Tibial artery (tissue), 4 donors: ENCODE data around the gene NCAPH2.

Source experiments
- DNase-seq, 2 donors: peaks; one replicate each; pipeline ENCODE4 v3.0.0-alpha.2; 2019
- H3K27ac ChIP-seq, 2 donors: fragments of 200-600 bp; sonication (generic) in 1 of 2; 1 replicate in 1 of 2; 2 replicates in 1 of 2; pipeline ENCODE4 v1.5.1; 2018 to 2019; ENCODE audit warnings: mild to moderate bottlenecking in 1 of 2
- H3K27me3 ChIP-seq, 2 donors: fragments of 200-600 bp; sonication (generic) in 1 of 2; one replicate each; pipeline versions ENCODE4 v1.5.1 to v1.6.0; 2016 to 2019
- H3K36me3 ChIP-seq, 3 donors: fragments of 200-600 bp; sonication (generic) in 2 of 3; one replicate each; pipeline ENCODE4 v1.5.1; 2016 to 2019; ENCODE audit warnings: mild to moderate bottlenecking in 2 of 3
- H3K4me1 ChIP-seq, 4 donors: fragments of 200-600 bp; sonication (generic) in 2 of 4; 1 replicate in 3 of 4; 2 replicates in 1 of 4; pipeline ENCODE4 v1.5.1; 2016 to 2019
- H3K4me3 ChIP-seq, 2 donors: fragments of 200-600 bp; sonication (generic) in 1 of 2; 1 replicate in 1 of 2; 2 replicates in 1 of 2; pipeline ENCODE4 v1.5.1; 2018 to 2019; ENCODE audit warnings: mild to moderate bottlenecking in 2 of 2
- H3K9me3 ChIP-seq, 3 donors: fragments of 200-600 bp; sonication (generic) in 1 of 3; one replicate each; pipeline ENCODE4 v1.5.1; 2016 to 2019
- intact Hi-C: fragments of 100-400 bp; cut with DNase I; formaldehyde crosslinking; loops from one replicate; pipeline ENCODE4 v1.15.0; 2023; ENCODE audit warnings: low total_unique reads
- TF ChIP-seq, protein P1 (sequence below), 2 experiments: fragments of 200-600 bp in 1 of 2; fragments of 450-650 bp in 1 of 2; IDR thresholded peaks; one replicate each; pipeline ENCODE4 v1.5.1; 2017 to 2019; ENCODE audit warnings: antibody characterized with exemption in 2 of 2, mild to moderate bottlenecking in 1 of 2, moderate library complexity in 1 of 2

NCAPH2 gene

DNA sequence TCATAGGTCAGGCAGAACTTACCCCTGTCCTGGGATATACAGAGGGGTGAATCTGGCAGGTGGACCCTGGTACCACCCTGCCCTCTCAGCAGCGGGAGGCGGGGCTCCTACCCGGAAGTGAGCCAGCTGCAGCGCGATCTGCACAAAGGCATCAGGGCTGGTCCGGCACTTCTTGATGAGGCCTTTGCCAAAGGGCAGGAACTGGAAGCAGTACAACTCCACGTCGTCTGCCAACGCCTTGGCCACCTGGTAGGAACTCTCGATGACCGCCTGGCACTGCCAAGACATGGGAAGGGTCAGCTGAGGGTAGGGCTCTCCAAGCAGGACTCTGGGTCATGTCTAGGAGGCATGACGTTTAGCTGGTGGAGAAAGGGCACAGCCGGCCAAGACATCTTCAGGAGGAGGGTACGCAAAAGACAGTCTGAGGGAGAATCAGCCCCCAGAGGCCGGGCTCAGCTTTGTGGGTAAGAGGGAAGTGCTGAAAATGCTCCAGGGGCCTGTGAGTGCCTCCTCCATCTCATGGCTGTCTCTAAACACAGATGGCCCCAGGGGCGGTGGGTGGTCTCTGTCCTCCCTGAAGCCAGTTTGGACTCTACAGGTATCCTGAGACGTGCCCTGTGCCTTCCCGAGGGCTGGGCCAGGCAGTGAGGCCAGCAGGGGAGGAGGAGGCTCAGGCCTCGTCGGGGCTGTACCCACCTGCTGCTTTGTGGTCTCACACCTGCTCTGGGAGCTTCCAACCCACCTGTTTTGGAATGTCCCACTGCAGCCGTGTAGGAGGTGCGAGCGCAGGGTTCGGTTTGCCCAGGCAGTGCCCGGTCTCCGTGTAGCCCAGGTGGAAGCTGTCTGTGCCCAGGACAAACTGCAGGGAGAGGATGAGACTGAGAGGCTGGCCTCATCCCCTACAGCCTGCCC, 63.5 kb downstream of the NCAPH2 start:
- intact Hi-C loops = no loop called here
- H3K4me3 ChIP-seq = no peak overlapping the region
- H3K36me3 ChIP-seq = peaks cover 0 to 58% (median 0%) of the 10 kb centered on the region in 3 donors
- H3K4me1 ChIP-seq = no peaks in the 10 kb centered on the region
- H3K27ac ChIP-seq = no peak overlapping the region
- TF ChIP-seq, protein P1, sequence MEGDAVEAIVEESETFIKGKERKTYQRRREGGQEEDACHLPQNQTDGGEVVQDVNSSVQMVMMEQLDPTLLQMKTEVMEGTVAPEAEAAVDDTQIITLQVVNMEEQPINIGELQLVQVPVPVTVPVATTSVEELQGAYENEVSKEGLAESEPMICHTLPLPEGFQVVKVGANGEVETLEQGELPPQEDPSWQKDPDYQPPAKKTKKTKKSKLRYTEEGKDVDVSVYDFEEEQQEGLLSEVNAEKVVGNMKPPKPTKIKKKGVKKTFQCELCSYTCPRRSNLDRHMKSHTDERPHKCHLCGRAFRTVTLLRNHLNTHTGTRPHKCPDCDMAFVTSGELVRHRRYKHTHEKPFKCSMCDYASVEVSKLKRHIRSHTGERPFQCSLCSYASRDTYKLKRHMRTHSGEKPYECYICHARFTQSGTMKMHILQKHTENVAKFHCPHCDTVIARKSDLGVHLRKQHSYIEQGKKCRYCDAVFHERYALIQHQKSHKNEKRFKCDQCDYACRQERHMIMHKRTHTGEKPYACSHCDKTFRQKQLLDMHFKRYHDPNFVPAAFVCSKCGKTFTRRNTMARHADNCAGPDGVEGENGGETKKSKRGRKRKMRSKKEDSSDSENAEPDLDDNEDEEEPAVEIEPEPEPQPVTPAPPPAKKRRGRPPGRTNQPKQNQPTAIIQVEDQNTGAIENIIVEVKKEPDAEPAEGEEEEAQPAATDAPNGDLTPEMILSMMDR (IDR thresholded peaks at IDR 0.05) = no peak
- peaks cover 0 to 6% of the 10 kb centered on the region in 2 donors for H3K27me3 ChIP-seq
- no peaks in the 10 kb centered on the region for H3K9me3 ChIP-seq
- no peak for DNase-seq

DNA sequence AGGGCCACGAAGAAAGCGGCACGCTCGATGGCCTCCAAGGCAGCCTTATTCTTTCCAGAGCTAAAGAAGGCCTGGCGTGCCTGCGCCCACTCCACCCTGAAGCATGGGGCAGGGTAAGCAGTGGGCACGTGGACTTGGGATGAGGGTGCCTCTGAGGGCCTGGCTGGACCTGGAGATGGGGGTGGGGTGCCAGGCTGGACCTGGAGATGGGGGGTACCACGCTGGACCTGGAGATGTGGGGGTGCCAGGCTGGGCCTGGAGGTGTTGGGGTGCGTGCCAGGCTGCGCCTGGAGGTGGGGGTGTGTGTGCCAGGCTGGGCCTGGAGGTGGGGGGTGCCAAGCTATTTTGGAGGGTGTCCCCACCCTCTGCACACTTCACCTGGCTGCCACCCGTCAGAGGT, 64.9 kb downstream of the NCAPH2 start:
- H3K36me3 ChIP-seq = peaks cover 0 to 58% (median 0%) of the 10 kb centered on the region in 3 donors
- H3K27me3 ChIP-seq = peaks cover 0 to 20% of the 10 kb centered on the region in 2 donors
- peak in 1 of 2 donors; percentile 56 for DNase-seq
- H3K27ac ChIP-seq = no peak overlapping the region
- H3K9me3 ChIP-seq = no peaks in the 10 kb centered on the region
- H3K4me1 ChIP-seq = peaks cover 0 to 1% (median under 1%) of the 10 kb centered on the region in 4 donors
- no peak overlapping the region for H3K4me3 ChIP-seq
- TF ChIP-seq, protein P1 (IDR thresholded peaks at IDR 0.05) = no peak
- intact Hi-C loops = no loop called here

DNA sequence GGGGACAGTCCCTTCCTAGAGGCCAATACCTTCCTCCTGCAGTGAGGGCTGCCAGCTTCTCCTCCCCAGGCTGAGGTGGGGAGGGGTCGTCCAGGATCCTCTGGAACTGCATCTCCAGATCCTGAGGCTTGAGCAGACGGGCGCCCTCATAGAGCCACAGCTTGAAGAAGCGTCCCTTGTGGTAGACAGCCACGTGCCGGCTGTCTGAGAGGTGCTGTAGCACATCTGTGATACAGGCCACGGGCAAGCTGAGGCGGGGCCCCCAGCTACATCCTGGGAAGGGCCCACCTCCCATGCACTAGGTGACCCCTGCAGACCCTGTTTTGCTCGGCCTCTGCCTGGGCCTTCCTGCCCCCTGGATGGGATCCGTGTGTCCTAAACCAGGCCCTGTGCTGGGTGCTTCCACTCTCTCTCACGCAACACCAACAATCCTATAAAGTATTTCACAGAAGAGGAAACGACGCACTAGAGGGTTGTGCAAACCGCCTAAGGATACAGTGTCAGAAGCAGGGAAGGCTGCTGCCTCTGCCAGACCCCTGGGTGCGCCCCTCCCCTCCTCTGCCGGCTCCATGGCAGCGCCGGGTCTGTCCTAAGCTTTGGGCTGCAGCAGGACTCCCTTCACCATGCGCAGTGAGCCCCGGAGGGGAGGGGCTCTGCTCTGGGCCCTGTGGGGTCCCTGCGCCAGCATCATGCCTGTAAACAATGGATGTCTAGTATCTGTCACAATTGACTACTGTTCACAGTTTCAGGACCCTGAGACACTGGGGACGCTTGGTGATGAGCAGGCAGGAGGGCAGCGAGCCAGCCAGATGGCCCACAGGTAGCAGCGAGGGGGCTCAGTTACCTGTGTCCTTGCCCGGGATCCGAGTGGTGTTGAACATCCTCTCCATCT, 65.7 kb downstream of the NCAPH2 start:
- H3K36me3 ChIP-seq = peaks cover 0 to 55% (median 0%) of the 10 kb centered on the region in 3 donors
- intact Hi-C loops = no loop called here
- peak in 1 of 2 donors; percentile 61 for DNase-seq

DNA sequence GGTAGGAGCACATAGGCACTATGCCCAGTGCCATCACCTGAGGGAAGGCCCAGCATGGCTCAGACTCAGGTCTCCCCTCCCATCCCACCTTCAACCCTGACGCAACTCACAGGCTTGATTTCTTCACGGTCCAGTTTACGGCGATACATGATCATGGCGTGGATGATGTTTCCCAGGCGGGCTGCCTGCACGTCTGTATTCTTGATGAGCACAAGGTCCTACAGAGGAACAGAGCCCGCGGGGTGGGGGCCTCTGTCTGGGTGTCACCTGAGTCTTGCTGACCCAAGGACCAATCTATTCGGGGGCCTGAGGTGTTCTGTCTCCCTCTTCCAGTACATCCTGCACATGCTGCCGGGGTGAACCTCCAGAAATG, 66.3 kb downstream of the NCAPH2 start:
- no peak overlapping the region for H3K4me3 ChIP-seq
- no peaks in the 10 kb centered on the region for H3K9me3 ChIP-seq
- H3K27me3 ChIP-seq = peaks cover 0 to 33% of the 10 kb centered on the region in 2 donors
- no peak overlapping the region for H3K27ac ChIP-seq
- intact Hi-C loops = no loop called here
- peaks cover 0 to 48% (median 0%) of the 10 kb centered on the region in 3 donors for H3K36me3 ChIP-seq
- TF ChIP-seq, protein P1 (IDR thresholded peaks at IDR 0.05) = no peak
- DNase-seq = no peak
- H3K4me1 ChIP-seq = peaks cover 0 to 13% (median 8%) of the 10 kb centered on the region in 4 donors

More for the DNA sequence above, 65.7 kb downstream of the NCAPH2 start:
- Histone ChIP-seq H3K9me3 (no peaks in the 10 kb centered on the region), H3K27ac (no peak overlapping the region), H3K4me3 (no peak overlapping the region), H3K4me1 (peaks cover 0 to 9% (median 7%) of the 10 kb centered on the region in 4 donors), H3K27me3 (peaks cover 0 to 28% of the 10 kb centered on the region in 2 donors)
- TF ChIP-seq, protein P1 (IDR thresholded peaks at IDR 0.05) = no peak
